Activated CD4-positive, alpha-beta T cell treated with anti-CD3 and anti-CD28 coated beads, Interleukin-2, Interleukin-4, amounts not matched to agents 100 ng/mL and 50 ng/mL, durations not matched to agents 16 hours and 8 hours (primary cell): ENCODE data around the gene GDPD2.

Experiments
- DNase-seq: peaks from one replicate; pipeline ENCODE4 v3.0.0-alpha.2; 2020; ENCODE audit warnings: low spot score

GDPD2 gene

GRCh38 chrX:70437921-70438665 lies 15.0 kb downstream of the GDPD2 start:
- no peak for DNase-seq

GRCh38 chrX:70439016-70439415 lies 15.9 kb downstream of the GDPD2 start:
- DNase-seq, result no peak

GRCh38 chrX:70442224-70442623 lies 19.1 kb downstream of the GDPD2 start:
- DNase-seq, result no peak

GRCh38 chrX:70444326-70444945 lies 21.3 kb downstream of the GDPD2 start, which contains the start of gene DLG3:
Gene DLG3, plus strand, starts transcription at chrX:70444835. Its CDS starts 367 bp downstream, at chrX:70445202.
- DNase-seq, result no peak

GRCh38 chrX:70444946-70445656 lies 22.0 kb downstream of the GDPD2 start:
- DNase-seq, result no peak

- no peak for DNase-seq
Observed at GRCh38 chrX:70445951-70446350, 22.8 kb downstream of the GDPD2 start.

- no peak for DNase-seq
Observed at GRCh38 chrX:70446380-70447350, 23.6 kb downstream of the GDPD2 start.

- DNase-seq, result no peak
Observed at GRCh38 chrX:70449457-70449966, 26.4 kb downstream of the GDPD2 start.

GRCh38 chrX:70452143-70452733 lies 29.1 kb downstream of the GDPD2 start:
- peak; percentile 50 for DNase-seq

- DNase-seq, result no peak
Observed at GRCh38 chrX:70453024-70453618, 30.0 kb downstream of the GDPD2 start.

GRCh38 chrX:70454441-70455365 lies 31.6 kb downstream of the GDPD2 start:
- DNase-seq, result peak; percentile 59

GRCh38 chrX:70455366-70456202 lies 32.5 kb downstream of the GDPD2 start:
- DNase-seq, result no peak

- DNase-seq, result no peak
Observed at GRCh38 chrX:70456256-70456655, 33.1 kb downstream of the GDPD2 start.

- no peak for DNase-seq
Observed at GRCh38 chrX:70461026-70461425, 37.9 kb downstream of the GDPD2 start.

- no peak for DNase-seq
Observed at GRCh38 chrX:70464051-70464450, 40.9 kb downstream of the GDPD2 start.

GRCh38 chrX:70466968-70467367 lies 43.9 kb downstream of the GDPD2 start:
- no peak for DNase-seq

GRCh38 chrX:70468709-70469108 lies 45.6 kb downstream of the GDPD2 start:
- DNase-seq, result no peak

GRCh38 chrX:70470850-70471289 lies 47.8 kb downstream of the GDPD2 start:
- DNase-seq, result no peak
